ENCODE data around the gene TM9SF3. TPM values are rescaled to one million over a fixed set of nuclear protein-coding genes. Genes with fewer than 3 reads are reported as not detected.

The TM9SF3 gene
- total and polyA plus RNA-seq, 8 donors = 28.6 to 343 (median 72.2) TPM

- no peaks in the 10 kb centered on the region for H3K27me3 ChIP-seq
- 92 to 97% (median 95%) methylated on average over 1 of the region's 1 CpG for WGBS, 5 donors
- peaks cover 0 to 36% (median 13%) of the 10 kb centered on the region in 4 donors for H3K4me1 ChIP-seq
- no peak overlapping the region for H3K27ac ChIP-seq
- no peak overlapping the region for H3K4me3 ChIP-seq
- no peaks in the 10 kb centered on the region for H3K9me3 ChIP-seq
- TF ChIP-seq CTCF (IDR thresholded peaks at IDR 0.05) (no peak), EP300 (IDR thresholded peaks at IDR 0.05) (no peak), POLR2A (IDR thresholded peaks at IDR 0.05) (no peak), POLR2AphosphoS5 (IDR thresholded peaks at IDR 0.05) (no peak)
- intact Hi-C loops (cut with DNase I; ENCODE audit: low total_unique reads) = no loop called here
- no peak for DNase-seq
- H3K36me3 ChIP-seq = peaks cover 13 to 64% (median 49%) of the 10 kb centered on the region in 4 donors
These were observed 48.1 kb downstream of the TM9SF3 start for GRCh38 chr10:96538683-96539082.

GRCh38 chr10:96536129-96536528 is 50.7 kb downstream of the TM9SF3 start:
- TF ChIP-seq POLR2AphosphoS5 (IDR thresholded peaks at IDR 0.05) = no peak
- no peak for TF ChIP-seq CTCF (IDR thresholded peaks at IDR 0.05)
- TF ChIP-seq EP300 (IDR thresholded peaks at IDR 0.05) = no peak
- no peak for TF ChIP-seq POLR2A (IDR thresholded peaks at IDR 0.05)
- intact Hi-C loops (cut with DNase I; ENCODE audit: low total_unique reads) = no loop called here
- Histone ChIP-seq H3K36me3 (peaks cover 0 to 59% (median 43%) of the 10 kb centered on the region in 4 donors), H3K4me3 (no peak overlapping the region), H3K9me3 (no peaks in the 10 kb centered on the region), H3K27ac (no peak overlapping the region), H3K4me1 (peaks cover 4 to 51% (median 21%) of the 10 kb centered on the region in 4 donors), H3K27me3 (no peaks in the 10 kb centered on the region)
- DNase-seq = no peak
- 86 to 98% (median 91%) methylated on average over 1 of the region's 1 CpG for WGBS, 5 donors

- intact Hi-C loops (cut with DNase I; ENCODE audit: low total_unique reads) = no loop called here
- H3K36me3 ChIP-seq = peaks cover 15 to 68% (median 55%) of the 10 kb centered on the region in 4 donors
- peak; percentile 20 to 46 for DNase-seq
These were observed 54.3 kb downstream of the TM9SF3 start for GRCh38 chr10:96532523-96532922.

GRCh38 chr10:96529634-96530279 is 57.1 kb downstream of the TM9SF3 start:
- Histone ChIP-seq H3K4me3 (no peak overlapping the region), H3K4me1 (peaks cover 4 to 26% (median 14%) of the 10 kb centered on the region in 4 donors), H3K27me3 (no peaks in the 10 kb centered on the region), H3K36me3 (peaks cover 19 to 85% (median 80%) of the 10 kb centered on the region in 4 donors), H3K27ac (no peak overlapping the region), H3K9me3 (no peaks in the 10 kb centered on the region)
- intact Hi-C loops (cut with DNase I; ENCODE audit: low total_unique reads) = no loop called here
- TF ChIP-seq CTCF (IDR thresholded peaks at IDR 0.05) (no peak), POLR2A (IDR thresholded peaks at IDR 0.05) (no peak), EP300 (IDR thresholded peaks at IDR 0.05) (no peak), POLR2AphosphoS5 (IDR thresholded peaks at IDR 0.05) (no peak)
- DNase-seq = no peak
- 50 to 70% (median 62%) methylated on average over 6 of the region's 6 CpGs for WGBS, 5 donors

More at GRCh38 chr10:96532523-96532922, 54.3 kb downstream of the TM9SF3 start:
- no peak overlapping the region for H3K4me3 ChIP-seq
- 21 to 44% (median 35%) methylated on average over 1 of the region's 1 CpG for WGBS, 5 donors
- H3K9me3 ChIP-seq = no peaks in the 10 kb centered on the region
- H3K27ac ChIP-seq = no peak overlapping the region
- H3K27me3 ChIP-seq = no peaks in the 10 kb centered on the region
- TF ChIP-seq POLR2AphosphoS5 (IDR thresholded peaks at IDR 0.05) (peak in 1 of 3 donors; percentile 54), POLR2A (IDR thresholded peaks at IDR 0.05) (no peak)
- peaks cover 4 to 51% (median 21%) of the 10 kb centered on the region in 4 donors for H3K4me1 ChIP-seq

- Histone ChIP-seq H3K36me3 (peaks cover 28 to 95% (median 82%) of the 10 kb centered on the region in 4 donors), H3K27ac (no peak overlapping the region), H3K4me3 (no peak overlapping the region), H3K27me3 (no peaks in the 10 kb centered on the region), H3K9me3 (no peaks in the 10 kb centered on the region), H3K4me1 (no peaks in the 10 kb centered on the region)
- 35 to 67% (median 55%) methylated on average over 1 of the region's 1 CpG for WGBS, 5 donors
- no peak for DNase-seq
- intact Hi-C loops (cut with DNase I; ENCODE audit: low total_unique reads) = no loop called here
- TF ChIP-seq CTCF (IDR thresholded peaks at IDR 0.05) (no peak), POLR2AphosphoS5 (IDR thresholded peaks at IDR 0.05) (no peak), POLR2A (IDR thresholded peaks at IDR 0.05) (no peak), EP300 (IDR thresholded peaks at IDR 0.05) (no peak)
These were observed 62.1 kb downstream of the TM9SF3 start for GRCh38 chr10:96524741-96525140.
